Amniotic stem cell (primary cell): ENCODE measurements around the gene AFF1.
"Not testable (repeated sequence)": the region's sequence is repeated elsewhere in the genome, so short reads cannot be mapped to it uniquely, and the experiment has no call there.

Experiments
- DNase-seq: peaks from one replicate; lab custom pipeline; 2025; lab: John Stamatoyannopoulos, UW

The AFF1 gene

GRCh38 chr4:87035881-87036509 lies 101.2 kb downstream of the AFF1 start:
- no peak for DNase-seq

- no peak for DNase-seq
These were observed 101.9 kb downstream of the AFF1 start for GRCh38 chr4:87036713-87037112.

GRCh38 chr4:87037171-87037570 lies 102.4 kb downstream of the AFF1 start:
- DNase-seq = not testable (repeated sequence)

DNA sequence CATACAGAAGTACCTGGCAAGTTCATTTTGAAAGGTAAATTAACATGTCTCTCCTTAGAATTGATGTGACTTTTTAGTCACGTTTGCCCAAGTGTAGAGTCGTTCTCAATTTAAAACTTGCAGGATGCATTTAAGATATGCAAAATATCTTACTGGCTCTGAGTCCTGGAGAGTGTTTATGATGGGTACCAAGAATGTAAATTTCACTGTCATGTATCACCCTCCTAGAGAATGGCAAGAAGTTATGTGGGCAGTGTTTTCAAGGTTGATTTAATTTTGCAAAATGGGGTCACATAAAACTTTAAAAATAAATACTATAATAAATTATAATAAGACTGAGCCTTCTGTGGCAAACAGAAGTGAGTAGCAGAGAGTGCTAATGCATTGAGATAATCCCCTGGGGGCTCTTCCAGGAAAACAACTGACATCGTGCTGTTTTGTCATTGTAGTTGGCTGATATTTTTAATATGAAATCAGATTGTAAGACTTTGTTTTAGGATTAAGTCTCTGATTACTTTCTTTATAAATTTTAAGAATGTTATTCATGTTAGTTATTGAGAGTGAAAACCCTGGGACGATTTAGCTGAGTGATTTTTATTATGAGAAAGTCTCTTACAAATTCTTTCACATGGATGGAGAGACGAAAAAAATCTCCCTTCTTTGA lies 103.0 kb downstream of the AFF1 start:
- no peak for DNase-seq

- DNase-seq = peak; percentile 72
These were observed 104.2 kb downstream of the AFF1 start for GRCh38 chr4:87038837-87039615.

DNA sequence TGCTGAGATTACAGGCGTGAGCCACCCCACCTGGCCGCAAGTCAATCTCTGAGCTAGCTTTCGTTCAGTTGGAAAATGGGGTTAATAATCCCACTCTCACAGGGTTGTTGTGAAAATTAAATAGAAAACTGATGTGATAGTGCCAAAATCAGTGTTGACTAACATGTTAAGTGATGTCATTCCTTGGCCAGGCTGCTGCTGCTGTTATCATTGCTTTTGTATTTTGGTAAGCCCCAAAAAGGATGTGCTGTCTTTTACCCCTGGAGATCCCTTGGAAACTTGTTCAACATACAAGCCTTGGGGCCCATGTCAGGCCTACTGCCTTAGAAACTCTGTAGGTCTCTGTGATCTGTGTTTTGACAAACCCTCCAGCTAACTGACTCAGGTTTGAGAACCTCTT lies 106.3 kb downstream of the AFF1 start:
- no peak for DNase-seq

DNA sequence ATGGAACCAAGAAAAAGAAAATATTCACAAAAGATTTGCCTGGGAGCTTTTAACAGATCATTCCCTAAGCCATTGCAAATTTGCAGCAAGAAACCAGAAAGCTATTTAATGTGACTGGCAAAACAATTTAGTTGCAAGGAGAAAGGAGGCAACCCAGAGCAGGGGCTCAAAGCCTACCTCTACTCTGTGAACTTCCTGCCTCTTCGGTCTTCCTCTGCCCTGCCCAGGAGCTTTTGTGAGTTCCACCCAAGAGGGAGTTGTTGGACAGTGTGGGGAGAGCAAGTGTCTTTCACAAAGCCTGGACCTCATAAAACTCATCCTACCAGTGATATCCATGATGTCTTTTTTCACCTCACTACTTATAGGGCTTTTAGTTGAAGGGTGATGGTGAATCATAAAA lies 107.4 kb downstream of the AFF1 start:
- no peak for DNase-seq

DNA sequence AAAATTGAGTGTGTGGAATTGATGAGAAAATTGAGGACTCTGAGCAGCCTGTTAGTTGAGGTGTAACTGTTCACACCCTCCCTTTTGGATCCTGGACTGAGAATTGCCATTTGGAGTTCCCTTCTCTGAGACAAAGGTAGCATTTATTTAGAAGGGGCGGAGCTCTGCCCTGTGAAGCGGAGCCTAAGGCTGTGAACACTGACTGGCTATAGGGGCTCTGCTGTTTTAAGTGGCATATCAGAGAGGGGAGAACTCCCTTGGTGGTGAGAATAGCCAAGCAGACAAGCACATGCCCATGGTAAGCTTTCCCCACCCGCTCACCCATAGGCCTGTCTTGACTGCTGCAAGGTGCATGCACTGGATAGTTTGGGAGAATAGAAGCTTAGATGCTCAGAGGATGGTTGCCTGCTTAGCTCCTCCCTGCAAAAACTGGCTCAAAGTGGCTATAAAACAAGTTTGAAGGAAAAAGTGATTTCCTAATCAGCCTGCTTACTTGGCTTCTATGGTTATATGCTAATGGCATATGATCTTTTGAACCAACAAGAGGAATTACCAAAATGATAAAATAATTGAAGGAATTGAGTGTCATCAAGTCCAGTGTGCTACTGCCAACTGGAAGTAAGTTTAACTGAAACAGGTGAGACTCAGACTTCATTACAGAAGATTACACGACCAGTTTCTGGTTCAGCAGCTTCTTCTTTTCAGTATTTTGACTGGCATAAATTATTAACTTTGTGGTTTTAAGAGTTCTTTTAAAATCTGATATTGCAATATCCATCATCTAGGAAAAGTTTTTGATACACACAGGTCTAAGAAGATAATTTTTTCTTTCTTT lies 108.4 kb downstream of the AFF1 start:
- no peak for DNase-seq

GRCh38 chr4:87044511-87045233 lies 109.9 kb downstream of the AFF1 start:
- DNase-seq = no peak

DNA sequence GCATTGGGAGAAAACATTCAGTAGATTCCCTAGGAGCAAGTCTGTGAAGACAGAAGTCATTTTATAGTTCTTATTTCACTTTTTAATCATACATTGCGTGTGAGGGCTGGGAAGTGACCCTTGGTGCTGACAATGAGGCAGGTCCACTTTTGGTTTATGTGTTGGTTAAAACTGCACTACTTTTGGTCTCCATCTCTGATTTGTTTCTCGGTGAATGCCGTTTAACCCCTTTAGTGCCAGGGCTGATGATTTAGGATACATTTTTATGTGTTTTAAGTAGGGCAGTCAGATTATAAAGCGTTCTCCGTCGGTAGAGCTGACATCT lies 110.4 kb downstream of the AFF1 start:
- DNase-seq = no peak

DNA sequence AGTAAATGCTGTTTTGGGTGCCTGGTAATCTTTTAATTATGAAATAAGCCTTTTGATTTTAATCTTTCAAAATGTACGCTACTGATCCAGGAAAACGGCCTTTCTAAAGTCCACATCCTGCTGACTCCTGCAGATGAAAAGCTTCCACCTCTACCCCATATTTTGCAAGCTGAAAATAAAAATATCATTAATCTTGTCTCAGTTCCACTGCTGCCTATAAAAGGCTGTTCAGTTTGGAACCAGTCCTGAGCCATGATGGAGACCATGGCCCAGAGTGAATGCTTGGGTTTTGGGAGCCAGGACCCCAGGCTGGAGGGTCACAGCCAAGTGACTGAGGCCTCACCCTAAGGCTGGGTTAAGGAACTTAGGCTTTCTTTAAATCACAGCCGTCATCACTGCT lies 110.8 kb downstream of the AFF1 start:
- DNase-seq = no peak

GRCh38 chr4:87046121-87046551 lies 111.3 kb downstream of the AFF1 start:
- DNase-seq = no peak

GRCh38 chr4:87047281-87047798 lies 112.5 kb downstream of the AFF1 start:
- no peak for DNase-seq

DNA sequence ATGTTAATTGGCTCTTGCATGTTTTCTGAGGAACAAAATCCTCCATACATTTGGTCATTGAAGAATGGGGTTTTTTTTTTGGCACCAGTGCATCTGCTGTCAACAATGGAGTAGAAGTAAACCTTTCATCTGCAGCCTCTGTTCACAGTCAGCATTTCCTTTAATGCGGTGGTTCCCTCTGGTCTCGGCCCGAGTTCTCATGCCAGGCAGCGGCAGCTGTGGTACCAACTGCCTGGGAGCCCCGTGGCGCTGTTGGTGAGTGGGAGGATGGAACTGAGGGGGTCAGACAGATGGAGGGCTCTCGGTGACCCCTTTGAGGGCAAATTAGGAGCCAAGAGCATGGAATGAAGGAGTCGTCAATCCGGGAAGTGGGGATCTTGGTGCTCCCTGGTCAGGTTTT lies 114.7 kb downstream of the AFF1 start:
- DNase-seq = no peak

GRCh38 chr4:87050596-87050995 lies 115.8 kb downstream of the AFF1 start:
- no peak for DNase-seq

- no peak for DNase-seq
These were observed 116.4 kb downstream of the AFF1 start for GRCh38 chr4:87051121-87051713.

DNA sequence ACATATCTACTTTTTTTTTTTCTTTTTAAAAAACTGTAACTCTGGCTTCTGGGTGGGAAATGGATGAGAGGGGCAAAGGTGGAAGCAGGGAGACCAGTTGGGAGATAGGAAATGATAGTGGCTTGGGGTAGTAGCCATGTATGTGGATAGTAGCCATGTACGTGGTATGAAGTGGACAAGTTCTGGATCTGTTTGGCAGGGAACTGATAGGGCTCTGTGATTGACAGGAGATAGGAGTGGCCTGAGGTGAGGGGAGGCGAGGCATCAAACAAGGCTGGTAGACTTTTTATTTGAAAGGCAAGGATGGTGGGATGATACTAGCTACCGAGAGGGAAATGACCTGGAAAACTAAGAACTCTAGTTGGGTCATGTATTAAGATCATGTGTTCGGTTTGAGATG lies 117.8 kb downstream of the AFF1 start:
- no peak for DNase-seq

DNA sequence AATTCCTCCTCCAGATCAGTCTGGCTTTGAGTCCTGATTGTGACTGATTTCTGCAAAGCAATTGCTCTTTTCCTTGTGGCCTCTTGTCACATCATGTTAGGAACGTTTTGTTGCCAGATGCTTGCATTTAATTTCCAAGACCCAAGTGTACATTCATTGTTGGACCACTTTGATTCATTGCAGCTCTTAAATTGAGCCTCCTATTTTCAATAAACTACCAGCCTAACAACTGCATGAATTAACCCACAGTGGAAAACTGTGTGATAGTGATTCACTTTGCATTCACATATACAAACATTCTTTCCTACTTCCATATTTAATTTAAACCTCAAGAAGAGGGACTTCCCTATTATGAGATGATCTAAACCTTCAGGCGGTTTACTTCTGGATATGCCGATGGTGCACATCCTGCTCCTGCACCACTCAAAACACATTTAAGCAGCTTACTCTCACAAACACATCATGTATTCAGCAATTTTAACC lies 118.4 kb downstream of the AFF1 start:
- DNase-seq = no peak

DNA sequence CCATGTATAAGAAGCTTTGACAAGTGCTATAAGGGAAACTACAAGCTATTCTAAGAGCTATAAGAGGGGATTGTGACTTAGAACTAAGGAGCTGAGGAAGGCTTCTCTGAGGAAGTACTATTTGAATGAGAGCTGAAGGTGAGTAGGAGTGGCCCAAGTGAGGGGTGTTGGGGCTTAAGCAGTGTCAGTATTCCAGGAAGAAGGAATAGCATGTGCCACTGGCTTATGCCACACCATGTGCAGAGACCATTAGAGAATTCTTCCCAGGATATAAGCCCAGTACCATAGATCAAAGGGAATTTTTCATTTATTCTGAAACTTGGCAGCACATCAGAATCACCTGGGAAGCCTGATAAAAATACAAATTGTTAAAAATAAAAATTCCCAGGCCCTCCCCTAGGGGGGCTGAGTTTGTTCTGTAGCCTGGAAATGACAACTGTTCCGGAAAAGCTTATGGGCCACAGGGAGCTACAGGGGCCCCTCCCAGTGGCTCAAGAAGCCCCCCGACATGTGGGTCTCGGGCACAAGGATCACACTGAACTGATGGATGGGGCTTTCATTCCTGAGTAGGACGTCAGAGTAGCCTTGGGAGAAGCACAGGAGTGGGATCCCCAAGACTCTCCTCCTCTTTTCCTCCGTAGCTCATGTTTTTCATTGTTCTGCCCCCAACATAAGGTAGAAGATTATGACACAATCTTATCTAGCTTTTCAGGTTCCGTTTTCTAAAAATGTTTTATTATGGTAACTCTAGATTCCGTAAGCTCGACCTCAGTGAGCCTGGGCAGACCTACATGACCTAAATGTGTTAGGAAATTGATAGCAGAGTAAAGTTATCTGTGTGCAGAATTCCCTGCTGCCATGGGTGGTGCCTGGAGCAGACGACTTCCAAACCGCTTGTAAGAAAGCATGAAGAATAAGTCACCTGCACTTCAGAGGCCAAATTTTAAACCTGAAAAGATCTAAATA lies 119.3 kb downstream of the AFF1 start:
- DNase-seq = no peak

GRCh38 chr4:87054900-87055299 lies 120.1 kb downstream of the AFF1 start:
- no peak for DNase-seq
